Parathyroid adenoma (tissue), 2 donors: ENCODE measurements around the gene IDH3A.

ENCODE experiments used
- H2AFZ ChIP-seq: fragments of 300-600 bp; sonication (generic); one replicate; pipeline ENCODE4 v1.7.0; 2017; ENCODE audit warnings: antibody characterized with exemption, mild to moderate bottlenecking
- H3K27ac ChIP-seq: fragments of 300-600 bp; sonication (generic); one replicate; pipeline ENCODE4 v1.7.0; 2017
- H3K27me3 ChIP-seq: fragments of 300-600 bp; sonication (generic); one replicate; pipeline ENCODE4 v1.7.0; 2017; ENCODE audit warnings: low read length; ENCODE audit not compliant: control insufficient read depth, insufficient read depth
- H3K36me3 ChIP-seq: fragments of 300-600 bp; sonication (generic); one replicate; pipeline ENCODE4 v1.7.0; 2017; ENCODE audit warnings: low read length; ENCODE audit not compliant: control insufficient read depth, insufficient read depth
- H3K4me1 ChIP-seq: fragments of 300-600 bp; sonication (generic); one replicate; pipeline ENCODE4 v1.7.0; 2017; ENCODE audit warnings: control low read depth
- H3K4me2 ChIP-seq: fragments of 300-600 bp; sonication (generic); one replicate; pipeline ENCODE4 v1.7.0; 2017; ENCODE audit warnings: low read length
- H3K4me3 ChIP-seq: fragments of 300-600 bp; sonication (generic); one replicate; pipeline ENCODE4 v1.7.0; 2017; ENCODE audit warnings: low read depth, low read length
- H3K79me2 ChIP-seq: fragments of 300-600 bp; sonication (generic); one replicate; pipeline ENCODE4 v1.7.0; 2017; ENCODE audit warnings: control low read depth
- H3K9ac ChIP-seq: fragments of 300-600 bp; sonication (generic); one replicate; pipeline ENCODE4 v1.7.0; 2017; ENCODE audit warnings: mild to moderate bottlenecking
- H3K9me3 ChIP-seq: fragments of 300-600 bp; sonication (generic); one replicate; pipeline ENCODE4 v1.7.0; 2017; ENCODE audit warnings: low read length; ENCODE audit not compliant: control insufficient read depth
- CTCF ChIP-seq: fragments of 300-600 bp; sonication (generic); IDR thresholded peaks from one replicate; pipeline ENCODE4 v1.7.0; 2017; ENCODE audit warnings: antibody characterized with exemption, mild to moderate bottlenecking
- donor health status: primary hyperparathyroidism.

IDH3A gene

GRCh38 chr15:78125267-78125666, 23.9 kb upstream of the IDH3A start:
- no peak for TF ChIP-seq CTCF
- no peaks in the 10 kb centered on the region for H3K9me3 ChIP-seq
- no peaks in the 10 kb centered on the region for H3K79me2 ChIP-seq
- H3K27ac ChIP-seq, result no peak overlapping the region
- no peak overlapping the region for H3K4me3 ChIP-seq
- no peaks in the 10 kb centered on the region for H3K4me1 ChIP-seq
- no peaks in the 10 kb centered on the region for H3K27me3 ChIP-seq
- H2AFZ ChIP-seq, result no peak overlapping the region
- no peak overlapping the region for H3K9ac ChIP-seq
- H3K36me3 ChIP-seq, result no peaks in the 10 kb centered on the region
- no peak overlapping the region for H3K4me2 ChIP-seq

- H3K36me3 ChIP-seq, result no peaks in the 10 kb centered on the region
- H3K79me2 ChIP-seq, result no peaks in the 10 kb centered on the region
- H3K27ac ChIP-seq, result no peak overlapping the region
- no peaks in the 10 kb centered on the region for H3K27me3 ChIP-seq
- H3K4me3 ChIP-seq, result no peak overlapping the region
- H3K4me1 ChIP-seq, result no peaks in the 10 kb centered on the region
- H3K9me3 ChIP-seq, result no peaks in the 10 kb centered on the region
- H3K4me2 ChIP-seq, result no peak overlapping the region
- no peak for TF ChIP-seq CTCF
- H2AFZ ChIP-seq, result no peak overlapping the region
- no peak overlapping the region for H3K9ac ChIP-seq
Measured at GRCh38 chr15:78127882-78128281, 21.3 kb upstream of the IDH3A start.

GRCh38 chr15:78129077-78129750, 19.9 kb upstream of the IDH3A start:
- H3K4me2 ChIP-seq, result no peak overlapping the region
- H3K27me3 ChIP-seq, result no peaks in the 10 kb centered on the region
- no peak overlapping the region for H3K9ac ChIP-seq
- H3K27ac ChIP-seq, result no peak overlapping the region
- no peak overlapping the region for H3K4me3 ChIP-seq
- no peaks in the 10 kb centered on the region for H3K36me3 ChIP-seq
- no peaks in the 10 kb centered on the region for H3K79me2 ChIP-seq
- no peak overlapping the region for H2AFZ ChIP-seq
- no peaks in the 10 kb centered on the region for H3K9me3 ChIP-seq
- no peak for TF ChIP-seq CTCF
- no peaks in the 10 kb centered on the region for H3K4me1 ChIP-seq

- no peak overlapping the region for H3K4me2 ChIP-seq
- H3K4me1 ChIP-seq, result no peaks in the 10 kb centered on the region
- H3K9ac ChIP-seq, result no peak overlapping the region
- H3K79me2 ChIP-seq, result no peaks in the 10 kb centered on the region
- H2AFZ ChIP-seq, result no peak overlapping the region
- no peak overlapping the region for H3K27ac ChIP-seq
- no peaks in the 10 kb centered on the region for H3K27me3 ChIP-seq
- TF ChIP-seq CTCF, result no peak
- H3K36me3 ChIP-seq, result no peaks in the 10 kb centered on the region
- H3K9me3 ChIP-seq, result no peaks in the 10 kb centered on the region
- no peak overlapping the region for H3K4me3 ChIP-seq
Measured at GRCh38 chr15:78129751-78130287, 19.3 kb upstream of the IDH3A start.
